Measurements from ENCODE around the gene TSPAN1.

DNA sequence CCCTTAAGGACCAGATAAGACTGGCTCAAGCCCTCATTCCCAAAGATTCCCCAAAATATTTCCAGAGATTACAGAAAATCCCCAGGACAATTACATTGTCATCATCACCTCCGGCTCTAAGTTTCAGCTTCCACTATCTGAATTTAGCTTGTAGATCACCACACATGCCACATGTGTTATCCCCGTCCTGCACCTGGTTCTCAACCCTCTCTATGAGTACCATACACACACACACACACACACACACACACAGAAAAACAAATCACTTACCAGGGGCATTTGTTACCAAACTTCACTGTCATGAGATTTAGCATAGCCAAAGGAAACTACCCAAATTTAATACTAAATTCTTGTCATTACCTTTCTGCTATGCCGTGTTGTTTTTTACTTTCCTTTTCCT is 15.4 kb upstream of the TSPAN1 start:
- TF ChIP-seq POLR2AphosphoS5 (IDR thresholded peaks at IDR 0.05; ENCODE audit: low read depth, low read length): no peak
- no peak for TF ChIP-seq POLR2A (IDR thresholded peaks at IDR 0.05; ENCODE audit: low read depth, low read length)
- no peak for TF ChIP-seq TAF1 (IDR thresholded peaks at IDR 0.05; ENCODE audit: borderline replicate concordance, low read depth, low read length)

Data from GM12892 (cell line).